HL-60 (cell line): ENCODE data around the gene CD300LG.

Experiments
- DNase-seq, 2 experiments: peaks; one replicate each; pipeline ENCODE4 v3.0.0-alpha.2; 2010 to 2020; ENCODE audit warnings: low read depth in 1 of 2, low spot score in 1 of 2
- H3K27ac ChIP-seq: fragments of 250-450 bp; sonication (Bioruptor Pico); replicated peaks from 2 replicates; pipeline ENCODE4 v1.5.1; 2020; ENCODE audit warnings: mild to moderate bottlenecking, moderate library complexity
- H3K27me3 ChIP-seq: fragments of 250-450 bp; sonication (Bioruptor Pico); 2 replicates; pipeline ENCODE4 v1.5.1; 2021; ENCODE audit warnings: mild to moderate bottlenecking, moderate library complexity; ENCODE audit not compliant: insufficient read depth, poor library complexity, severe bottlenecking
- H3K4me3 ChIP-seq: replicated peaks from 2 replicates; pipeline ENCODE4 v1.5.1; 2011; ENCODE audit warnings: mild to moderate bottlenecking, control low read depth, low read length; ENCODE audit not compliant: insufficient read depth
- GABPA ChIP-seq: IDR thresholded peaks from 2 replicates; pipeline ENCODE4 v1.6.1; 2012; ENCODE audit warnings: low read depth
- POLR2AphosphoS5 ChIP-seq: IDR thresholded peaks from 2 replicates; pipeline ENCODE4 v1.6.1; 2012; ENCODE audit warnings: low read depth
- SPI1 ChIP-seq: IDR thresholded peaks from 2 replicates; pipeline ENCODE4 v1.6.1; 2012; ENCODE audit warnings: low read depth, mild to moderate bottlenecking, borderline replicate concordance
- TF ChIP-seq, protein P1 (sequence below): IDR thresholded peaks from 2 replicates; pipeline ENCODE4 v1.6.1; 2012; ENCODE audit warnings: low read depth; ENCODE audit not compliant: insufficient replicate concordance
- TF ChIP-seq, protein P2 (sequence below): IDR thresholded peaks from one replicate; pipeline ENCODE4 v1.5.1; 2011; ENCODE audit warnings: low read length, control low read depth, inconsistent platforms; ENCODE audit not compliant: insufficient read depth

CD300LG gene

GRCh38 chr17:43810823-43811222 is 36.2 kb upstream of the CD300LG start:
- no peak overlapping the region for H3K27ac ChIP-seq
- TF ChIP-seq GABPA = no peak
- TF ChIP-seq POLR2AphosphoS5 = no peak
- TF ChIP-seq, protein P1, sequence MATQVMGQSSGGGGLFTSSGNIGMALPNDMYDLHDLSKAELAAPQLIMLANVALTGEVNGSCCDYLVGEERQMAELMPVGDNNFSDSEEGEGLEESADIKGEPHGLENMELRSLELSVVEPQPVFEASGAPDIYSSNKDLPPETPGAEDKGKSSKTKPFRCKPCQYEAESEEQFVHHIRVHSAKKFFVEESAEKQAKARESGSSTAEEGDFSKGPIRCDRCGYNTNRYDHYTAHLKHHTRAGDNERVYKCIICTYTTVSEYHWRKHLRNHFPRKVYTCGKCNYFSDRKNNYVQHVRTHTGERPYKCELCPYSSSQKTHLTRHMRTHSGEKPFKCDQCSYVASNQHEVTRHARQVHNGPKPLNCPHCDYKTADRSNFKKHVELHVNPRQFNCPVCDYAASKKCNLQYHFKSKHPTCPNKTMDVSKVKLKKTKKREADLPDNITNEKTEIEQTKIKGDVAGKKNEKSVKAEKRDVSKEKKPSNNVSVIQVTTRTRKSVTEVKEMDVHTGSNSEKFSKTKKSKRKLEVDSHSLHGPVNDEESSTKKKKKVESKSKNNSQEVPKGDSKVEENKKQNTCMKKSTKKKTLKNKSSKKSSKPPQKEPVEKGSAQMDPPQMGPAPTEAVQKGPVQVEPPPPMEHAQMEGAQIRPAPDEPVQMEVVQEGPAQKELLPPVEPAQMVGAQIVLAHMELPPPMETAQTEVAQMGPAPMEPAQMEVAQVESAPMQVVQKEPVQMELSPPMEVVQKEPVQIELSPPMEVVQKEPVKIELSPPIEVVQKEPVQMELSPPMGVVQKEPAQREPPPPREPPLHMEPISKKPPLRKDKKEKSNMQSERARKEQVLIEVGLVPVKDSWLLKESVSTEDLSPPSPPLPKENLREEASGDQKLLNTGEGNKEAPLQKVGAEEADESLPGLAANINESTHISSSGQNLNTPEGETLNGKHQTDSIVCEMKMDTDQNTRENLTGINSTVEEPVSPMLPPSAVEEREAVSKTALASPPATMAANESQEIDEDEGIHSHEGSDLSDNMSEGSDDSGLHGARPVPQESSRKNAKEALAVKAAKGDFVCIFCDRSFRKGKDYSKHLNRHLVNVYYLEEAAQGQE = no peak
- no peak for TF ChIP-seq SPI1
- TF ChIP-seq, protein P2, sequence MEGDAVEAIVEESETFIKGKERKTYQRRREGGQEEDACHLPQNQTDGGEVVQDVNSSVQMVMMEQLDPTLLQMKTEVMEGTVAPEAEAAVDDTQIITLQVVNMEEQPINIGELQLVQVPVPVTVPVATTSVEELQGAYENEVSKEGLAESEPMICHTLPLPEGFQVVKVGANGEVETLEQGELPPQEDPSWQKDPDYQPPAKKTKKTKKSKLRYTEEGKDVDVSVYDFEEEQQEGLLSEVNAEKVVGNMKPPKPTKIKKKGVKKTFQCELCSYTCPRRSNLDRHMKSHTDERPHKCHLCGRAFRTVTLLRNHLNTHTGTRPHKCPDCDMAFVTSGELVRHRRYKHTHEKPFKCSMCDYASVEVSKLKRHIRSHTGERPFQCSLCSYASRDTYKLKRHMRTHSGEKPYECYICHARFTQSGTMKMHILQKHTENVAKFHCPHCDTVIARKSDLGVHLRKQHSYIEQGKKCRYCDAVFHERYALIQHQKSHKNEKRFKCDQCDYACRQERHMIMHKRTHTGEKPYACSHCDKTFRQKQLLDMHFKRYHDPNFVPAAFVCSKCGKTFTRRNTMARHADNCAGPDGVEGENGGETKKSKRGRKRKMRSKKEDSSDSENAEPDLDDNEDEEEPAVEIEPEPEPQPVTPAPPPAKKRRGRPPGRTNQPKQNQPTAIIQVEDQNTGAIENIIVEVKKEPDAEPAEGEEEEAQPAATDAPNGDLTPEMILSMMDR = no peak
- DNase-seq = no peak
- no peak overlapping the region for H3K4me3 ChIP-seq
- H3K27me3 ChIP-seq = no peaks in the 10 kb centered on the region

DNA sequence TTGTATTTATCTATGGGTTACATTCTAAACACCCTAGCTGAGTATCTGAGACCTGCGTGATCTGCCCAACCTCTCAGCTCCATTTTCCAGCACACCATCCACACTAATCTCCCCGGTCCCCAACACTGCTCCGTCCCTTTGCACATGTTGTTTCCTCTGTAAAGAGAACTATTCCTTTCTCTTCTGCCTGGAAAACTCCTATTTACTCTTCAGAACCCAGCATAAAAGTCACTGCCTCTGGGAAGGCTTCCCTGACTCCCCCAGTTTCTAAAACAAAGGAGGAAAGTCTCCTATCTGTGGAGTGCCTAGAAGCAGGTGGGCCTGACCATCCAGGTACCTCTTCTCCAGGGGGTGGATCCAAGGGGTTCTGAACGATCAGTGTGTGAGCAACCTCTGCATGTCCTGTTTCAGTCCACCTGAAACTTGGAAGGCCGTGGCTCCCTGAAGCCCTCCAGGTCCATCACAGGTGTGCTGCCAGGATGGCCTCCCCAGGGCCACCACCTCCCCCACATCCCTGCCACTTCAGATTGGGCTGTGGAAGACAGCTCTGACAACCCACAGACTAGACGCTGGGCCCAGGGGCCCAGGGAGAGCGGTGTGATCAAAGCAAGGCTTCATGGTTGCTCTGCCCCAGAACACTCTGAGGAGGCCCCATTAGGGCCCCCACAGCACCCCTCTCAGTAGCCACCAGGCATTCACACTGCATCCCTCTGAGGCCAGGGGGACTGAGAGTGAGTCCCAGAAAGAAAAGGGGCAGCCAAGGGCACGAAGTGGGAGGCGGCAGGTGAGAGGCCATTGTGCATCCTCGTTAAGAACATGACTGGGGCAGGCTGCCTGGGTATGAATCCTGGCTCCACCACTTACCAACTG is 34.3 kb upstream of the CD300LG start:
- TF ChIP-seq SPI1 (no peak), GABPA (no peak), POLR2AphosphoS5 (no peak)
- TF ChIP-seq, protein P1 = no peak
- TF ChIP-seq, protein P2 = no peak
- Histone ChIP-seq H3K27me3 (no peaks in the 10 kb centered on the region), H3K27ac (no peak overlapping the region), H3K4me3 (no peak overlapping the region)
- no peak for DNase-seq

DNA sequence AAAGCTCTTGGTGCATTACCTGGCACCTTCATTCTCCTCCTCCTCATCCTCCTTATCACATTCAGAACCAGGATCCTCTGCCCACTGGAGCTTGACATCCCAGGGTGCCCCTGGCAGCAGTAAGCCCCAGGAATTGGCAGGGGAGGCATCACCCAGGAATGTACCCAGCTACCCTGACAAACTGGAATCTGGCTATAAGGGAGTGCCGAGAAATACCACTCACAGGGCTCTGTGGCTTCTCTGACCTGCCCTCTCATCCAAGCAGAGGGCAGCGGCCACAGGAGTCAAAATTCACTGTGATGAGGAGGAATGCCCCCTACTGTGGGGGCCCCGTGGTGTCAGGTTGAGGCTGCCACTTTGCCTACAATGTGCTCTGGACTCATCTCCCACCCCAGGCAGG is 33.6 kb upstream of the CD300LG start:
- no peaks in the 10 kb centered on the region for H3K27me3 ChIP-seq
- no peak for TF ChIP-seq GABPA
- TF ChIP-seq SPI1 = no peak
- TF ChIP-seq POLR2AphosphoS5 = no peak
- TF ChIP-seq, protein P1 = no peak
- TF ChIP-seq, protein P2 = no peak
- DNase-seq = no peak
- H3K4me3 ChIP-seq = no peak overlapping the region
- no peak overlapping the region for H3K27ac ChIP-seq
